ENCODE results near the gene CSAD.

CSAD gene

DNA sequence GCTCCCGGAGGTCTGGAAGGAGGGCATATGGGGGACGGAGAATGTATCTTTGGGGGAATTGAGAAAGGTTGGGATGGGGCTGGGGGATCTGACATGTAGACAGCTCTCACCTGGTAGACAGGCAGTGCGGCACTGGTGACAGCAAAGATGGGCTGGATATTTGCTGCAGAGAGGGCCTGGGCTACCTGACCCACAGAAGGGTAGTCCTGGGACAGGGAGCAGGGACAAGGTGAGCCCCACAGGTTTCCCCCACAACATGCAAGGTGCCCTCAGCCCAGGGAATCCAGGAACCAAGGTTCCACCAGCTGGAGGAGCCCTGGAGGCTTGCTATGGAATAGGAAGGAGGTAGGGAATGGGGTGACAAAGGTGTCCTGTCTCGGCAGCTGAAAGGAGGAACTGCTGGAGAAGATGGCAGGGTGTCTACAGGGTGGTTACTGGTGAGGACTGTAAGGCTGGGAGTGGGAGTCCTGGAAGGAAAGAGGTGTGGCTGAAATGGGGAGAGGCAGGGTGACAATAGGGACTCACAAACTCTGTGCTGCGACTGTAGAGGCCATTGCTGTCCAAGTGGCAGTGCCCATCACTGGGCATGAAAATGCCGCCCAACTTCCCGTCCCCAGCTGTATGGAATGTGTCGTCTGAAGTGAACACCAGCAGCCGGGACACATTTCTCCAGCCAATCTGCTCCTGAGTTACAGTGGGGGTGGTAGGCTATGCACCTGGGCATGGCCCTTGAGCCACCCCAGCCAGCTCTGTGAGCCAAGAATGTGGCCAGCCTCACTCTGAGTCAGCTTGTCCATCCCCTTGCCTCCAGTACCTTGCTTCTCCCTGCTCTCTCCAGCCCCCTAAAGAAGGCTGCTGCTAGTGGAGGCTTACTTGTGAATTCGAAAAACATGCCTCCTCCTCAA lies 15.0 kb upstream of the CSAD start:
- H3K4me1 ChIP-seq (ENCODE audit: insufficient read depth, low read length) = no peaks in the 10 kb centered on the region
- no peak overlapping the region for H3K4me3 ChIP-seq (ENCODE audit: low read length)
- H3K9me3 ChIP-seq (ENCODE audit: insufficient read depth, low read depth, low read length) = no peaks in the 10 kb centered on the region
- H3K27me3 ChIP-seq (ENCODE audit: insufficient read depth, low read length) = peaks cover 76% of the 10 kb centered on the region
- H3K36me3 ChIP-seq (ENCODE audit: insufficient read depth, low read depth, low read length) = no peaks in the 10 kb centered on the region
- no peak overlapping the region for H3K9ac ChIP-seq (ENCODE audit: low read depth, low read length)
- H3K27ac ChIP-seq (ENCODE audit: low read length) = no peak overlapping the region

DNA sequence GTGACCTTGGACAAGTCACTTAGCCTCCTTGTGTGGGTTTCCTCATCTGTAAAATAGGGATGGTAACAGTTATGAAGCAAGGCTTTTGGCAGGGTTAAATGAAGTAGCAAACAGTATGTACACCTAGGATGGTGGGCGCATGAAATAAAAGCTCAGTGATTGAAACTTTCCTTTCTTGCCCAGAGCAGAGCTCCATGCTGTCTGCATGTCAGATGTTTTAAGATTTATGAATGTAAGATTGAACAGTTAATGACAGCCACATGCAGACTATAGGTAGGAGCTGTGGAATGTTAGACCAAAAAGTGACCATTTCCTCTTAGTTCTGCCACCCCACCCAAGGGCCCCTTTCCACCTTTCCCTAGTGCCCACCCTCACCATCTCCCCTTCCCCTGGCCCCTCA lies 14.2 kb upstream of the CSAD start:
- Histone ChIP-seq H3K27me3 (ENCODE audit: insufficient read depth, low read length) (peaks cover 70% of the 10 kb centered on the region), H3K27ac (ENCODE audit: low read length) (no peak overlapping the region)

DNA sequence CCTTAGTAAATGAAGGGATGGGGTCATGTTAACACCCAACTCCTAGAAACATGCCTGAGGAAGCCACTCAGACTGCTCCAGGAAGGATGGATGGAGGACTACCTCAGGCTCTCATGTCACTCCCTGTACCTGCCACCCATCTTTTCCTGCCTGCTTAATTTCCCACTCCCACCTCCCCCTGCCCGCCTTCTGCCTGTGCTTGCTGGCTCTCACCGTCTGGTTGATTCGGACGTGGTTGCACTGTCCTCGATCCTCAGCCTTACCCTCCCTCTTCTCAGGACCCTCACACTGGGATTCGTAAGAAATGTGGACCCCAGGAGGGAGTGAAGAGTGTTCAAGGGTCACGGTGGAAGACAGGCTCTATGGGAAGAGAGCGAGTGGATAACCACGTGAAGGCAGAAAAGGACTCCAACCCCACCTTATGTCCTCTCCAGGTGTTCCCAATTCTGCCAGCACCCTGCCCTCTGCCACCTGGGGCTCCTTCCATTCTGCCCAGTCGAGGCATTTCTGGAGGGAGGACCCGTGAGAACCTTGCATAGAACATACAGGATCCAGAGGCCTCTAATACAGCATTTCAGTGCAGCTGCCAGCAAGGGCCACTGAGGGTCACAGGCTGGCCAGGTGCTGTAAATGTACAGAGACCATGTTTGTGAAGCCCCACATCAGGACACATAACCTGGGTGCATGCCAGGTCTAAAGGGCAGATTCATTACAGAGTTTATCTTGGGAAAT lies 13.4 kb upstream of the CSAD start:
- Histone ChIP-seq H3K4me3 (ENCODE audit: low read length) (no peak overlapping the region), H3K4me1 (ENCODE audit: insufficient read depth, low read length) (no peaks in the 10 kb centered on the region), H3K36me3 (ENCODE audit: insufficient read depth, low read depth, low read length) (no peaks in the 10 kb centered on the region), H3K27me3 (ENCODE audit: insufficient read depth, low read length) (peaks cover 63% of the 10 kb centered on the region), H3K27ac (ENCODE audit: low read length) (no peak overlapping the region), H3K9me3 (ENCODE audit: insufficient read depth, low read depth, low read length) (no peaks in the 10 kb centered on the region), H3K9ac (ENCODE audit: low read depth, low read length) (no peak overlapping the region)

More for the DNA sequence above, 14.2 kb upstream of the CSAD start:
- no peak overlapping the region for H3K9ac ChIP-seq (ENCODE audit: low read depth, low read length)
- H3K4me1 ChIP-seq (ENCODE audit: insufficient read depth, low read length) = no peaks in the 10 kb centered on the region
- H3K36me3 ChIP-seq (ENCODE audit: insufficient read depth, low read depth, low read length) = no peaks in the 10 kb centered on the region
- no peaks in the 10 kb centered on the region for H3K9me3 ChIP-seq (ENCODE audit: insufficient read depth, low read depth, low read length)
- no peak overlapping the region for H3K4me3 ChIP-seq (ENCODE audit: low read length)

DNA sequence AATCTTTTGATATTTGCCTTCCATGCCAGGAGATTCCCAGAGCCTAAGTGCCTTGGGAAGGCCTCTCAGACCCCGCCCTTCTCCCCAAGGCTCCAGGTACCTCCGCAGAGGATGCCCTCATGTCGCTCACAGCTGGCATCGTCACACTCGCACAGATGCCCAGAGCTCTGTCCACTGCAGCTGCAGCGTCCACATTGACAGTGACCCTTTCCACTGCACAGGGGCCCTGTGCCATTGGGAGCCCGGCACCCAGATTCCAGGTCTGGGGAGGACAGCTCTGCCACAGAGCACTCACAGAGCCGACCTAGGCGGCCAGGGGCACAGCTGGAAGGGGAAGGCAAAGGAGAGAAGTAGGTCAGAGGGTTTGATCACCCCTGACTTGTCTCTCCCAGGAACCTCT lies 12.3 kb upstream of the CSAD start:
- Histone ChIP-seq H3K9ac (ENCODE audit: low read depth, low read length) (no peak overlapping the region), H3K27ac (ENCODE audit: low read length) (no peak overlapping the region), H3K4me1 (ENCODE audit: insufficient read depth, low read length) (peaks cover 6% of the 10 kb centered on the region; the same call in 1 of the 2 replicates), H3K9me3 (ENCODE audit: insufficient read depth, low read depth, low read length) (no peaks in the 10 kb centered on the region), H3K27me3 (ENCODE audit: insufficient read depth, low read length) (peaks cover 52% of the 10 kb centered on the region), H3K4me3 (ENCODE audit: low read length) (no peak overlapping the region), H3K36me3 (ENCODE audit: insufficient read depth, low read depth, low read length) (peaks cover 3% of the 10 kb centered on the region; the same call in 1 of the 2 replicates)

DNA sequence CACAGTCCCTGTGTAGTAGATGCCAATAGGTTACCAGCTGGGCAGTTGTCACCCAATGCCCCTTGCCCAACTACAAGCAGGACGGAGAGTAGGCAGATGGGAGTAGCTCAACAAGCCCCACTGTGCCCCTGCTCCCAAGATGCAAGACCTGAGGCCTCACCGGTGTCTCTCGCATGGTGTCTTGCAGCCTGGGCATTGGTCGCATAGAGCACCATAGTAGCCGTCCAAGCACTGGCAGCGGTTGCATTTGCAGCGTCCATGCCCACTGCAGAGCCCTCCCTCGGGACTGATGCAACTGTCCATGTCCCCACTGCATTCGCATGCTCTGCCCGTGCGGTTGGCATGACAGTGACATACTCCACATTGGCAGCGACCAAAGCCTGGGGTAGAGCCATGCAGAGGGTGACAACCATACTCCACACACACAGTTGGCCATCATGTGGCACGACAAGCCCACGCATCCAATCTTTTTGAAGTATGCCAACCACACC lies 11.9 kb upstream of the CSAD start:
- H3K9me3 ChIP-seq (ENCODE audit: insufficient read depth, low read depth, low read length) = no peaks in the 10 kb centered on the region
- no peak overlapping the region for H3K4me3 ChIP-seq (ENCODE audit: low read length)
- H3K36me3 ChIP-seq (ENCODE audit: insufficient read depth, low read depth, low read length) = peaks cover 8% of the 10 kb centered on the region; the same call in 1 of the 2 replicates
- peaks cover 47% of the 10 kb centered on the region for H3K27me3 ChIP-seq (ENCODE audit: insufficient read depth, low read length)
- H3K27ac ChIP-seq (ENCODE audit: low read length) = no peak overlapping the region
- H3K4me1 ChIP-seq (ENCODE audit: insufficient read depth, low read length) = peaks cover 6% of the 10 kb centered on the region; the same call in 1 of the 2 replicates
- no peak overlapping the region for H3K9ac ChIP-seq (ENCODE audit: low read depth, low read length)

DNA sequence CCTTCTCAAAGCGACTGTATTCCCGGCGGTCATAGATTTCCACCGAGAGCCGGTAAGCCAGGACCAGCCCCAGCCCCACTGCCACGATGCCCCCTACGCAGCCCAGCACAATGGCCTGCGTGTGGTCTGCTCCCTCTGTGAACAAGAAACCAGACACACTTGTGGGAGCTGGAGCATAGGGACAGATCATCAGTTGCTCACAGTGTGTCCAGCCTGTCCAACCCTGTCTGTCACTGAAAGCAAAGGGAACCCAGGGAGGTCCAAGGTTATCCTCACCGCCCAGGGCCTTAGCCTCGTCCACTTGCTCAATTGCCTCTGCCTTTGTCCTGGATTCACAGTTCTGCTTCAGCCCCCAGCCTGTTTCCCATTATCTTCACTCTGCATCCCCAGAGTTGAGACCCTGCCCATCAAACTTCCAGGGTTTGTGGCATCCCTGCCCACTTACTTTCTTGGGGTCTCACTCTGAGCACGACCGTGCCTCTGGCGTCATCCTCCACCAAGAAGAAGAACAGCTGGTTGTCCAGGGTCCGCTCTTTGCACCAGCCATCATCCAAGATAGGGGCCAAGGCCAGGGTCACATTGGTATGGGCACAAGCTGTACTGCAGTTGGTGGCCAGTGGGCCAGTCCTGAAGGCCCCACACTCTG lies 11.3 kb upstream of the CSAD start:
- H3K36me3 ChIP-seq (ENCODE audit: insufficient read depth, low read depth, low read length) = peaks cover 14% of the 10 kb centered on the region
- H3K9me3 ChIP-seq (ENCODE audit: insufficient read depth, low read depth, low read length) = no peaks in the 10 kb centered on the region
- H3K27me3 ChIP-seq (ENCODE audit: insufficient read depth, low read length) = peaks cover 42% of the 10 kb centered on the region
- H3K4me3 ChIP-seq (ENCODE audit: low read length) = no peak overlapping the region
- no peak overlapping the region for H3K27ac ChIP-seq (ENCODE audit: low read length)
- H3K9ac ChIP-seq (ENCODE audit: low read depth, low read length) = no peak overlapping the region
- H3K4me1 ChIP-seq (ENCODE audit: insufficient read depth, low read length) = peaks cover 6% of the 10 kb centered on the region; the same call in 1 of the 2 replicates

DNA sequence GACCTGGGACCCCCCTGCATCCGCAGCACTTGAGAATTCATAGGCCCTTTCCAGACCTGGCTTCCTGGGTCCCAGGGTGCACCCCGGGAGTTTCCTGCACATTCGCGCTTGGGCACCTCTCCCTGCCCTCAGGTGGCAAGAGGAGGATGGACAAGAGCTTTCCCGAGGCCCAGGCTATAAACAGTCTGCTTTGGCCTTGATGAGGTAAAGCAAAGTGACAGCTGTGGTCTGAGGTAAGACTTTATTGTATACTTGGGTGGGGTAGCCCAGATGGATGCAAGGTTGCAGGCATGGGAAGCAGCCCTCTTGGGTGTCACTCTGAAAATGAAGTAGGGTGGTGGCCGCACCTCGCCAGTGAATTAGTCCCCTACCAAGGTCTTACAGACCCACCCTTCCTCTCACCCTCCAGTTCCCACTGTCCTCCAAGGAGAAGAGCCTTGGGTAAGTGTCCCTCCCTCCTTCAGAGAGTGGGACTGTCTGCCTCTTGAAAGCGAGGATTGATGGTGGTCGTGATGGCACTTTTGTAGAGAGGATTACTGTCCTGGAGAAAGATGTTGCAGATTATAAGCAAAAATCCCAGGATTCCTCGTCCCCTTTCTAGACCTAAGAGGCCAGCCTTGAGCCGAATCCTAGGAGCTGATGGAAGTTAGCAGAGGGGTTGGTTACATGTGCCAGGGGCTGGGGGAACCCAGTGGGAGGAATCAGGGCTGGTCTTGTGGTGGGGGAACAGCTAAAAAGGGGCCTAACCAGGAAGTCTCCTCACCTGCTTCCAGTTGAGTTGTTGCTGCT lies 10.6 kb upstream of the CSAD start:
- peaks cover 21% of the 10 kb centered on the region for H3K36me3 ChIP-seq (ENCODE audit: insufficient read depth, low read depth, low read length)
- H3K4me3 ChIP-seq (ENCODE audit: low read length) = no peak overlapping the region
- H3K27me3 ChIP-seq (ENCODE audit: insufficient read depth, low read length) = peaks cover 34% of the 10 kb centered on the region
- no peak overlapping the region for H3K27ac ChIP-seq (ENCODE audit: low read length)
- no peaks in the 10 kb centered on the region for H3K9me3 ChIP-seq (ENCODE audit: insufficient read depth, low read depth, low read length)
- no peak overlapping the region for H3K9ac ChIP-seq (ENCODE audit: low read depth, low read length)
- H3K4me1 ChIP-seq (ENCODE audit: insufficient read depth, low read length) = peaks cover 6% of the 10 kb centered on the region; the same call in 1 of the 2 replicates

DNA sequence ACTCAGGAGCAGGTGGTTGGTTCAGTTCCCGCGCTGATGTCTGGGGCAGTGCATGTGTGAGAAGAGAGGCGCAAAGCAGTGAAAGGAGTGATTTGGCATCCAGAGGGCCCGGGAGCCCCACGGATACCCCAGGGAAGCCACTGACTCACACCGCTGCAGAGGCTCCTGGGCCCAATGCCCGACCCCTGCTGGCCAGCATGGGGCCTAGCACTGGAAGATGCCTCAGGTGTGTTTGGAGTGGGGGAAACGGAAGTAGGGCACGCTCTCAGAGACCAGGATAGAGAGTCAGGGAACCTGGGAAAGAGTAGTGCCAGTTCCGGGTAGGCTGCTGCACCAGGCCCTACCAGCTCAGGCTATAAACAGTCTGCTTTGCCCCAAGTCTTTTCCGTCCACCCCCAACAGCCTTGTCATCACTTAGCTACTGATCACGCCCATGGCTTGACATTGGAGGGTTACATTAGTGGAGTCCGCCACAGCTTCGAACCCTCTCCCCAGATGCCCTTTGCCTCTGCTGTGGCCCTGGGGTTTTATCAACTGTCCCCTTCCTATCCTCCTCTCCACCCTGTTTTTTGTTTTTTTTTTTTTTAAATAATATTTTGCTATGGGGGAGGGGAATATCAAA lies 9.5 kb upstream of the CSAD start:
- H3K4me3 ChIP-seq (ENCODE audit: low read length) = no peak overlapping the region
- H3K9me3 ChIP-seq (ENCODE audit: insufficient read depth, low read depth, low read length) = no peaks in the 10 kb centered on the region
- H3K9ac ChIP-seq (ENCODE audit: low read depth, low read length) = no peak overlapping the region
- peaks cover 32% of the 10 kb centered on the region for H3K36me3 ChIP-seq (ENCODE audit: insufficient read depth, low read depth, low read length)
- H3K27me3 ChIP-seq (ENCODE audit: insufficient read depth, low read length) = peaks cover 24% of the 10 kb centered on the region
- no peak overlapping the region for H3K27ac ChIP-seq (ENCODE audit: low read length)
- H3K4me1 ChIP-seq (ENCODE audit: insufficient read depth, low read length) = peaks cover 6% of the 10 kb centered on the region; the same call in 1 of the 2 replicates

DNA sequence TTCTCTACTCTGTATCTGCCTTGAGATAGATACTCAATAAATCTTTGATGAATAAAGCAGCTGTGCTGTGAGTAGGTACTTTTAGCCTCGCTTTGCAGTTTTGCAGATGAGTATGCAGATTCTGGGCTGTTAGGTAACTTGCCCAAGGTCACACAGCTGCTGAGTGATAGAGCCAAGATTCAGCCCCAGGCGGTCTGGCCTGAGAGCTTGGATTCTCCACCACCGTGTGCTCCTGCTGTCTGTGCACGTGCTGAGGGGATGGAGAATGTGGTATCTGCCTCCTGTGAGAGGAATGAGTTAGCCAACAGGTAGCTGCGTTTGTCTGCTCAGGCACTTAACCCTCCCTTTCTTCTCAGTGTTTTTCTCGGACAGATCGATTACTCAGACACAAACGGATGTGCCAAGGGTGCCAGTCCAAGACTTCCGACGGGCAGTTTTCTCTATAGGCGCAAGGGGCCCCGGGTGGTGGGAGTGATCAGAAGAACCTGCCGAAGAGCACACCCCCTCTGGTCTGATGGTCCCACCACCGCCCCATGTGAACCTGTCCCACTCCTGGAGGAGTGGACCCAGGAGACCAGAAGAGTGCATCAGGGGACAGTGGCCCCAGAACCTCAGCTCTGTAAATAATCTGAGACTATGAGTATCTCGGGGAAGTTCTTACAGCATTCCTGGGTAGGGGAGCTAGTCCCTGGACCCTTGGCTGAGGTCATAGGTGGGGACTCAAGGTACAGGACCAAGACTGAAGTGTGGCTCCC lies 6.6 kb upstream of the CSAD start:
- peaks cover 58% of the 10 kb centered on the region for H3K36me3 ChIP-seq (ENCODE audit: insufficient read depth, low read depth, low read length)
- H3K27me3 ChIP-seq (ENCODE audit: insufficient read depth, low read length) = no peaks in the 10 kb centered on the region
- H3K27ac ChIP-seq (ENCODE audit: low read length) = no peak overlapping the region
- H3K4me3 ChIP-seq (ENCODE audit: low read length) = no peak overlapping the region
- no peak overlapping the region for H3K9ac ChIP-seq (ENCODE audit: low read depth, low read length)
- peaks cover 6% of the 10 kb centered on the region; the same call in 1 of the 2 replicates for H3K4me1 ChIP-seq (ENCODE audit: insufficient read depth, low read length)
- no peaks in the 10 kb centered on the region for H3K9me3 ChIP-seq (ENCODE audit: insufficient read depth, low read depth, low read length)

DNA sequence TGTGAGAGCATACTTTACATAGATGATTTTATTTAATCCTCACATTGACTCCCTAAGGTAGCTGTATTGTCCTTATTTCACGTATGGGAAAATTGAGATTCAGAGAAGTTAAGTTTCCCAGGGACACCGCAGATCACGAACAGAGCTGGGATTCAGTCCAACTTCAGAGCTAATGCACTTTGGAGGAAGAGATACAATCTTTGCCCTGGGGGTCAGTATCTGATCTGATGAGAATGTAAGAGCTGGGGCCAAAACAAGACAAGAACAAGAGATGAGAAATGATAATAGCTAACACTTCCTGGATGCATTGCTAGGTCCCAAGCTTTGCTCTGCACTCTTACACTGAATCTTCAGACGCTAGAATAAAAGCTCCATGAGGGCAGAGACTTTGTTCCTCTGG lies 6.0 kb upstream of the CSAD start:
- peaks cover 9% of the 10 kb centered on the region for H3K4me1 ChIP-seq (ENCODE audit: insufficient read depth, low read length)
- no peak overlapping the region for H3K9ac ChIP-seq (ENCODE audit: low read depth, low read length)
- no peak overlapping the region for H3K27ac ChIP-seq (ENCODE audit: low read length)
- H3K27me3 ChIP-seq (ENCODE audit: insufficient read depth, low read length) = no peaks in the 10 kb centered on the region
- no peaks in the 10 kb centered on the region for H3K9me3 ChIP-seq (ENCODE audit: insufficient read depth, low read depth, low read length)
- no peak overlapping the region for H3K4me3 ChIP-seq (ENCODE audit: low read length)
- H3K36me3 ChIP-seq (ENCODE audit: insufficient read depth, low read depth, low read length) = peaks cover 63% of the 10 kb centered on the region

Data from iPS-20b (cell line).